Stimulated activated CD4-positive, alpha-beta T cell treated with anti-CD3 and anti-CD28 coated beads, Interleukin-4, amount 100 ng/mL, for 24 hours (primary cell): Measurements from ENCODE around the gene SEC23IP.
A peak's percentile ranks its signal among the peaks of the same experiment; 100 is the strongest.
"Not testable (repeated sequence)": the region's sequence is repeated elsewhere in the genome, so short reads cannot be mapped to it uniquely, and the experiment has no call there.

ENCODE experiments used
- DNase-seq: peaks from one replicate; pipeline ENCODE4 v3.0.0-alpha.2; 2020

SEC23IP gene

GRCh38 chr10:119892188-119893065 lies at the start of gene SEC23IP:
Gene SEC23IP (plus strand): TSS chr10:119892730. CDS start chr10:119892783, 53 bp downstream.
- DNase-seq, result peak; percentile 94

- no peak for DNase-seq
Measured at GRCh38 chr10:119845656-119846055, 46.9 kb upstream of the SEC23IP start.

GRCh38 chr10:119849031-119849789 lies 43.3 kb upstream of the SEC23IP start:
- no peak for DNase-seq

- DNase-seq, result no peak
Measured at GRCh38 chr10:119849944-119850343, 42.6 kb upstream of the SEC23IP start.

GRCh38 chr10:119852277-119852676 lies 40.3 kb upstream of the SEC23IP start:
- no peak for DNase-seq

GRCh38 chr10:119852822-119853221 lies 39.7 kb upstream of the SEC23IP start:
- no peak for DNase-seq

GRCh38 chr10:119853574-119853973 lies 39.0 kb upstream of the SEC23IP start:
- no peak for DNase-seq

GRCh38 chr10:119858063-119858462 lies 34.5 kb upstream of the SEC23IP start:
- no peak for DNase-seq

GRCh38 chr10:119859420-119860258 lies 32.9 kb upstream of the SEC23IP start:
- no peak for DNase-seq

GRCh38 chr10:119860866-119861607 lies 31.5 kb upstream of the SEC23IP start:
- no peak for DNase-seq

GRCh38 chr10:119862524-119862923 lies 30.0 kb upstream of the SEC23IP start:
- DNase-seq, result no peak

GRCh38 chr10:119863951-119864565 lies 28.5 kb upstream of the SEC23IP start:
- DNase-seq, result no peak

- no peak for DNase-seq
Measured at GRCh38 chr10:119865699-119866240, 26.8 kb upstream of the SEC23IP start.

GRCh38 chr10:119867317-119867716 lies 25.2 kb upstream of the SEC23IP start:
- no peak for DNase-seq

- not testable (repeated sequence) for DNase-seq
Measured at GRCh38 chr10:119869398-119869797, 23.1 kb upstream of the SEC23IP start.

GRCh38 chr10:119871881-119872609 lies 20.5 kb upstream of the SEC23IP start:
- DNase-seq, result peak; percentile 62

- DNase-seq, result no peak
Measured at GRCh38 chr10:119872610-119872859, 20.0 kb upstream of the SEC23IP start, which contains the start of gene MCMBP. Gene MCMBP (minus strand): TSS chr10:119872843. CDS start chr10:119872584, 259 bp downstream.

- peak; percentile 88 for DNase-seq
Measured at GRCh38 chr10:119872860-119873681, 19.5 kb upstream of the SEC23IP start.

- no peak for DNase-seq
Measured at GRCh38 chr10:119878524-119878923, 14.0 kb upstream of the SEC23IP start.
